Peyer's patch (tissue), 4 donors: ENCODE measurements around the gene SYCN.

Experiments used
- POLR2A ChIP-seq, 2 donors: fragments of 450-650 bp; IDR thresholded peaks; one replicate each; pipeline ENCODE4 v1.5.1; 2017; ENCODE audit warnings: antibody characterized with exemption in 2 of 2, mild to moderate bottlenecking in 2 of 2, moderate library complexity in 2 of 2
- TF ChIP-seq, protein P1 (sequence below), 6 experiments: fragments of 450-650 bp in 4 of 6; fragments of 200-600 bp in 2 of 6; sonication (generic) in 1 of 6; IDR thresholded peaks; one replicate each; pipeline ENCODE4 v1.5.1; 2017 to 2019; ENCODE audit warnings: antibody characterized with exemption in 6 of 6, mild to moderate bottlenecking in 3 of 6, moderate library complexity in 1 of 6

DNA sequence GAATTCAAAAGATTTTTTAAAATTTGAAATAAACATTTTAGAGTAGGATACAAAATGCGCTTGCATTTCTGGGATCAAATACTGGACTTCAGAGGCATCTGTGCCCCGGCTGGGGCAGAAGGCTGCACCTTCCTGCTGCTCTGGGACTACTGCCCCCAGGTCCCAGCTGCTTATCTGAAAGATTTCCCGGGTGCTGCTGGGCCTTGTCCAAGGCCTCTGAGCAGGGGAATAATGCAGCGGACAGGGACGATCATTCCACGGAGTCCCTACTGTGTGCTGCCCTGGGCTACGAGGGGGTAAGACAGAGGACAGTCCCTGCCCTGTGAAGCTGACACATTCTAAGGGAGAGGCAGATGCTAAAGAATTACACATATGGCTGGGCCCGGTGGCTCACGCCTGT lies 40.4 kb downstream of the SYCN start:
- no peak for TF ChIP-seq POLR2A (IDR thresholded peaks at IDR 0.05)
- TF ChIP-seq, protein P1, sequence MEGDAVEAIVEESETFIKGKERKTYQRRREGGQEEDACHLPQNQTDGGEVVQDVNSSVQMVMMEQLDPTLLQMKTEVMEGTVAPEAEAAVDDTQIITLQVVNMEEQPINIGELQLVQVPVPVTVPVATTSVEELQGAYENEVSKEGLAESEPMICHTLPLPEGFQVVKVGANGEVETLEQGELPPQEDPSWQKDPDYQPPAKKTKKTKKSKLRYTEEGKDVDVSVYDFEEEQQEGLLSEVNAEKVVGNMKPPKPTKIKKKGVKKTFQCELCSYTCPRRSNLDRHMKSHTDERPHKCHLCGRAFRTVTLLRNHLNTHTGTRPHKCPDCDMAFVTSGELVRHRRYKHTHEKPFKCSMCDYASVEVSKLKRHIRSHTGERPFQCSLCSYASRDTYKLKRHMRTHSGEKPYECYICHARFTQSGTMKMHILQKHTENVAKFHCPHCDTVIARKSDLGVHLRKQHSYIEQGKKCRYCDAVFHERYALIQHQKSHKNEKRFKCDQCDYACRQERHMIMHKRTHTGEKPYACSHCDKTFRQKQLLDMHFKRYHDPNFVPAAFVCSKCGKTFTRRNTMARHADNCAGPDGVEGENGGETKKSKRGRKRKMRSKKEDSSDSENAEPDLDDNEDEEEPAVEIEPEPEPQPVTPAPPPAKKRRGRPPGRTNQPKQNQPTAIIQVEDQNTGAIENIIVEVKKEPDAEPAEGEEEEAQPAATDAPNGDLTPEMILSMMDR (IDR thresholded peaks at IDR 0.05), result no peak
